ENCODE results near the gene PRPS2.

PRPS2 gene

DNA sequence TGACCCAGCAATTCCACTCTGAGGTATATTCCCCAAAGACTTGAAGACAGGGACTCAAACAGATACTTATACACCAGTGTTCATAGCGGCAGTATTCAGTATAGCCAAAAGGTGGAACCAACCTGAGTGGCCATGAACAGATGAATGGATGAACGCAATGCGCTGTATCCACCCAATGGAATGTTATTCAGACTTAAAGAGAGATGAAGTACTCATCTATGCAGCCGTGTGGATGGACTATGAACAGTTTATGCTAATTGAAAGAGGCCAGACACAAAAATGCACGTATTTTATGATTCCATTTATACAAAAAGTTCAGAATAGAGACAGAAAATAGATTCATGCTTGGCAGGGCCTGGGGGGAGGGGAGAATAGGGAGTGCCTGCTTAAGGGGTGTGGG lies 26.3 kb downstream of the PRPS2 start:
- Histone ChIP-seq H3K27me3 (ENCODE audit: insufficient read depth, low read depth) (no peaks in the 10 kb centered on the region), H3K4me3 (IDR thresholded peaks at IDR 0.05; ENCODE audit: insufficient read depth, low read depth, low read length) (no peak overlapping the region), H3K4me1 (ENCODE audit: low read depth, poor library complexity, severe bottlenecking) (peaks cover 25% of the 10 kb centered on the region), H3K9ac (no peak overlapping the region), H3K79me2 (ENCODE audit: insufficient read depth, low read depth) (no peaks in the 10 kb centered on the region), H3K4me2 (no peak overlapping the region), H3K27ac (no peak overlapping the region), H3K36me3 (ENCODE audit: insufficient read depth) (no peaks in the 10 kb centered on the region; the same call in 1 of the 2 replicates), H2AFZ (ENCODE audit: low read depth) (no peak overlapping the region), H4K20me1 (ENCODE audit: insufficient read depth) (no peaks in the 10 kb centered on the region)
- TF ChIP-seq, protein P1, sequence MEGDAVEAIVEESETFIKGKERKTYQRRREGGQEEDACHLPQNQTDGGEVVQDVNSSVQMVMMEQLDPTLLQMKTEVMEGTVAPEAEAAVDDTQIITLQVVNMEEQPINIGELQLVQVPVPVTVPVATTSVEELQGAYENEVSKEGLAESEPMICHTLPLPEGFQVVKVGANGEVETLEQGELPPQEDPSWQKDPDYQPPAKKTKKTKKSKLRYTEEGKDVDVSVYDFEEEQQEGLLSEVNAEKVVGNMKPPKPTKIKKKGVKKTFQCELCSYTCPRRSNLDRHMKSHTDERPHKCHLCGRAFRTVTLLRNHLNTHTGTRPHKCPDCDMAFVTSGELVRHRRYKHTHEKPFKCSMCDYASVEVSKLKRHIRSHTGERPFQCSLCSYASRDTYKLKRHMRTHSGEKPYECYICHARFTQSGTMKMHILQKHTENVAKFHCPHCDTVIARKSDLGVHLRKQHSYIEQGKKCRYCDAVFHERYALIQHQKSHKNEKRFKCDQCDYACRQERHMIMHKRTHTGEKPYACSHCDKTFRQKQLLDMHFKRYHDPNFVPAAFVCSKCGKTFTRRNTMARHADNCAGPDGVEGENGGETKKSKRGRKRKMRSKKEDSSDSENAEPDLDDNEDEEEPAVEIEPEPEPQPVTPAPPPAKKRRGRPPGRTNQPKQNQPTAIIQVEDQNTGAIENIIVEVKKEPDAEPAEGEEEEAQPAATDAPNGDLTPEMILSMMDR (conservative IDR thresholded peaks at IDR 0.05; ENCODE audit: low read depth, low read length), result no peak

DNA sequence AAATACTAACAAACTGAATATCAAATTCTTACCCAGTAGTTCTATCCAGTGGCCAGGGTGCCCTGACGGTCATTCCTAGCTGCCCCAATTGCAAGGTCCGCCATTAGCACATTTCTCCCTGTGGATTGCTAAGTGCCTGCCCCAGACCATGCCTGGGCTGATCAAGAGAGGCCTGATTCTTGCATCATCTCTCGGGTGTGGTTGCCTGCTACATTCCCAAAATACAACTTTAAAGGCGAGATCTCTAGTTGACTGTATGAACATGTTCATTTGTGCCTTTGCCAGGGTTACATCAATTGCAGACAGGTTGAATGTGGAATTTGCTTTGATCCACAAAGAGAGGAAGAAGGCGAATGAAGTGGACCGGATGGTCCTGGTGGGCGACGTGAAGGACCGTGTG lies 28.0 kb downstream of the PRPS2 start:
- Histone ChIP-seq H3K4me2 (no peak overlapping the region), H3K4me1 (ENCODE audit: low read depth, poor library complexity, severe bottlenecking) (peaks cover 23% of the 10 kb centered on the region), H3K9ac (no peak overlapping the region), H3K4me3 (IDR thresholded peaks at IDR 0.05; ENCODE audit: insufficient read depth, low read depth, low read length) (no peak overlapping the region), H3K27me3 (ENCODE audit: insufficient read depth, low read depth) (no peaks in the 10 kb centered on the region), H2AFZ (ENCODE audit: low read depth) (no peak overlapping the region), H3K27ac (no peak overlapping the region), H4K20me1 (ENCODE audit: insufficient read depth) (no peaks in the 10 kb centered on the region), H3K79me2 (ENCODE audit: insufficient read depth, low read depth) (no peaks in the 10 kb centered on the region), H3K36me3 (ENCODE audit: insufficient read depth) (no peaks in the 10 kb centered on the region; the same call in 1 of the 2 replicates)
- TF ChIP-seq, protein P1 (conservative IDR thresholded peaks at IDR 0.05; ENCODE audit: low read depth, low read length), result no peak

DNA sequence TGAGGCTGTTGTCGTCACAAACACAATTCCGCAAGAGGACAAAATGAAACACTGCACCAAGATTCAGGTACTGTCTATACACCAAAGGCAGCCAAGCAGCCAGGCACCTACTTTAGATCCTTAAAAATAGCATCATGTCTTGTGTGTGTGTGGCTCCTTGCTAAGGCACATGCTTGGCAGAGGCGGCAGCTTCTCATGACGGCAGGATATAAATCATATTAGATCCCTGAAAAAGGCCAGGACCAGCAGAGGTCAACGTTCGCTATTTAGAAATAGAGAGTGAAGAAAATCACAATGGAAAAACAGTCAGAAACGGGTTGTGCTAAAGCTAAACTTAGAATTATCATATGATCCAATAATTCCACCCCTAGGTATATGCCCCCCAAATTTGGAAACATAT lies 29.5 kb downstream of the PRPS2 start:
- Histone ChIP-seq H3K4me2 (no peak overlapping the region), H2AFZ (ENCODE audit: low read depth) (no peak overlapping the region), H3K4me1 (ENCODE audit: low read depth, poor library complexity, severe bottlenecking) (peaks cover 11% of the 10 kb centered on the region), H4K20me1 (ENCODE audit: insufficient read depth) (no peaks in the 10 kb centered on the region), H3K9ac (no peak overlapping the region), H3K4me3 (IDR thresholded peaks at IDR 0.05; ENCODE audit: insufficient read depth, low read depth, low read length) (no peak overlapping the region), H3K36me3 (ENCODE audit: insufficient read depth) (no peaks in the 10 kb centered on the region; the same call in 1 of the 2 replicates), H3K79me2 (ENCODE audit: insufficient read depth, low read depth) (no peaks in the 10 kb centered on the region), H3K27ac (no peak overlapping the region), H3K27me3 (ENCODE audit: insufficient read depth, low read depth) (no peaks in the 10 kb centered on the region)
- TF ChIP-seq, protein P1 (conservative IDR thresholded peaks at IDR 0.05; ENCODE audit: low read depth, low read length), result no peak

DNA sequence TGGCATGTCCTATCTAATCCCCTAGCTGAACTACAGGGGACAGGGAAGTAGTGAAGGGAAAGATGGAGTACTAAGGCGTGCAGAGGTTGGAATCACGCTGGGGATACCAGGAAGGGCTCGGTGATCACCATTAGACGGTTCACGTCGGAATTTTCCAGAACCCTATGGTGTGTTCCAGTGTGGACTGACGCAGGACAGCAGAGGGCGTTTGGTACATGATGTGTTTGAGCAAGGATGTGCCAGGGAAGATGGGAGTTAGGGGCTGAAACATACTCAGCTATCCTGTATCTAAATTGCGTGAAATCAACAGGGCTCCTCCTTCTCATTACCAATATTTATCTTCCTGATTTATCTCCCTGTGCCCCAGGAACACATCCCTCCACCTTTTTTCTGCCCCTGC lies 33.7 kb downstream of the PRPS2 start:
- Histone ChIP-seq H3K4me3 (IDR thresholded peaks at IDR 0.05; ENCODE audit: insufficient read depth, low read depth, low read length) (no peak overlapping the region), H4K20me1 (ENCODE audit: insufficient read depth) (no peaks in the 10 kb centered on the region), H3K4me1 (ENCODE audit: low read depth, poor library complexity, severe bottlenecking) (no peaks in the 10 kb centered on the region), H3K79me2 (ENCODE audit: insufficient read depth, low read depth) (no peaks in the 10 kb centered on the region), H3K27ac (no peak overlapping the region), H3K9ac (no peak overlapping the region), H3K4me2 (no peak overlapping the region), H3K36me3 (ENCODE audit: insufficient read depth) (no peaks in the 10 kb centered on the region; the same call in 1 of the 2 replicates), H2AFZ (ENCODE audit: low read depth) (no peak overlapping the region), H3K27me3 (ENCODE audit: insufficient read depth, low read depth) (no peaks in the 10 kb centered on the region)
- TF ChIP-seq, protein P1 (conservative IDR thresholded peaks at IDR 0.05; ENCODE audit: low read depth, low read length), result no peak
